Hepatocyte (in vitro differentiated cells): ENCODE data around the gene THPO. TPM values are rescaled to one million over a fixed set of nuclear protein-coding genes. Genes with fewer than 3 reads are reported as not detected.
A peak's percentile ranks its signal among the peaks of the same experiment; 100 is the strongest.

Source experiments
- DNase-seq: peaks from one replicate; pipeline ENCODE4 v3.0.0-alpha.2; 2016; ENCODE audit warnings: low spot score
- H2AFZ ChIP-seq: fragments of 200-600 bp; sonication (generic); 2 replicates; pipeline ENCODE4 v1.6.0; 2016; ENCODE audit warnings: antibody characterized with exemption, mild to moderate bottlenecking
- H3K27ac ChIP-seq: fragments of 200-600 bp; sonication (generic); 2 replicates; pipeline ENCODE4 v1.5.1; 2016; ENCODE audit warnings: mild to moderate bottlenecking
- H3K27me3 ChIP-seq: fragments of 200-600 bp; sonication (generic); 2 replicates; pipeline ENCODE4 v1.6.1; 2016
- H3K36me3 ChIP-seq: fragments of 200-600 bp; sonication (generic); replicated peaks from 2 replicates; pipeline ENCODE4 v1.5.1; 2016; ENCODE audit warnings: low read depth; ENCODE audit not compliant: insufficient read depth
- H3K4me1 ChIP-seq: fragments of 200-600 bp; sonication (generic); 2 replicates; pipeline ENCODE4 v1.5.1; 2016; ENCODE audit warnings: mild to moderate bottlenecking, moderate library complexity; ENCODE audit not compliant: insufficient read depth
- H3K4me2 ChIP-seq: fragments of 200-600 bp; sonication (generic); 2 replicates; pipeline ENCODE4 v1.6.0; 2016
- H3K4me3 ChIP-seq: fragments of 200-600 bp; sonication (generic); 2 replicates; pipeline ENCODE4 v1.5.1; 2016; ENCODE audit warnings: mild to moderate bottlenecking
- H3K79me2 ChIP-seq: fragments of 200-600 bp; sonication (generic); 2 replicates; pipeline ENCODE4 v1.6.0; 2017; ENCODE audit warnings: mild to moderate bottlenecking
- H3K9me2 ChIP-seq: fragments of 200-600 bp; sonication (generic); replicated peaks from 2 replicates; pipeline ENCODE4 v1.6.0; 2017; ENCODE audit warnings: mild to moderate bottlenecking; ENCODE audit not compliant: insufficient read depth
- H3K9me3 ChIP-seq: fragments of 200-600 bp; sonication (generic); 2 replicates; pipeline ENCODE4 v1.5.1; 2016; ENCODE audit warnings: low read depth, mild to moderate bottlenecking
- H4K20me1 ChIP-seq: fragments of 200-600 bp; sonication (generic); 2 replicates; pipeline ENCODE4 v1.6.0; 2016; ENCODE audit warnings: mild to moderate bottlenecking; ENCODE audit not compliant: insufficient read depth, poor library complexity, severe bottlenecking
- EZH2 ChIP-seq: fragments of 200-600 bp; sonication (generic); IDR thresholded peaks from 2 replicates; pipeline ENCODE4 v1.6.1; 2016; ENCODE audit warnings: antibody characterized with exemption, mild to moderate bottlenecking, borderline replicate concordance
- EZH2phosphoT487 ChIP-seq: fragments of 200-600 bp; sonication (generic); IDR thresholded peaks from one replicate; pipeline ENCODE4 v1.6.1; 2018; ENCODE audit warnings: antibody characterized with exemption, mild to moderate bottlenecking, low read depth, moderate library complexity; ENCODE audit not compliant: unreplicated experiment, severe bottlenecking
- WGBS: methylation state at CpG from one replicate; pipeline ENCODE4 v1.1.6; 2016; ENCODE audit warnings: low lambda C conversion rate; ENCODE audit errors: missing lambda C conversion rate; 5-methylcytosine and 5-hydroxymethylcytosine counted together
- polyA plus RNA-seq: library from polyadenylated mRNA; unstranded; fragments of >200 nt; fragmentation: Nextera tagmentation; extraction: Ambion mirVana; gene quantifications from 2 replicates; pipeline ENCODE4 v1.2.1, GENCODE V29; 2016
- total RNA-seq: library from RNA; depleted of rRNA; stranded (reverse); fragments of >200 nt; gene quantifications from 2 replicates; pipeline ENCODE4 v1.2.3, GENCODE V29; 2014
- TF ChIP-seq, protein P1 (sequence below): fragments of 200-600 bp; sonication (generic); IDR thresholded peaks from 2 replicates; pipeline ENCODE4 v1.5.1; 2016; ENCODE audit warnings: antibody characterized with exemption, mild to moderate bottlenecking; ENCODE audit not compliant: poor library complexity

The THPO gene
- total and polyA plus RNA-seq, 2 experiments from 2014 or later = 1.8 to 5.2 TPM

DNA sequence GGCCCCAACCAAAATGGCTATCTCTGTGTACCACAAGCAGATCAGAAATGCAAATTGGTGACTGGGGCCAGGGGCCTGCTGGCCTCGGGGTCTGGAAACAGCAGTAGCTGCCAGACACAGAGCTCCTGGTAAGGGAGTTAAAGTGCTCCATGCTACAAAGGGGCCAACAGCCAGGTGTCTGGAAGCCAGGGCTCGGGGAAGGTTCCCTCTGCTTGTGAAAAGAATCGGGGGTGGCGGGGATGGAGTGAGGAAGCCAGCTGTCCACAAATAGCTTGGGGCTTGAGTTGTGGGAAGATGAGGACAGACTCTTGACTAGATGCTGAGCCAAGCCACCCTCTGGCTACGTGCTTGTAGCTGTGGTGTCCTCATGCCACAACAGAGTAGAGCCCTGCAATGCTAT lies 41.2 kb upstream of the THPO start:
- Histone ChIP-seq H3K4me1 (peaks cover 6% of the 10 kb centered on the region), H3K27me3 (no peaks in the 10 kb centered on the region), H3K4me3 (no peak overlapping the region), H3K4me2 (no peak overlapping the region), H3K27ac (no peak overlapping the region), H2AFZ (no peak overlapping the region), H3K9me2 (no peaks in the 10 kb centered on the region), H3K36me3 (no peaks in the 10 kb centered on the region), H4K20me1 (no peaks in the 10 kb centered on the region), H3K79me2 (no peaks in the 10 kb centered on the region), H3K9me3 (no peaks in the 10 kb centered on the region)
- DNase-seq = no peak
- TF ChIP-seq, protein P1, sequence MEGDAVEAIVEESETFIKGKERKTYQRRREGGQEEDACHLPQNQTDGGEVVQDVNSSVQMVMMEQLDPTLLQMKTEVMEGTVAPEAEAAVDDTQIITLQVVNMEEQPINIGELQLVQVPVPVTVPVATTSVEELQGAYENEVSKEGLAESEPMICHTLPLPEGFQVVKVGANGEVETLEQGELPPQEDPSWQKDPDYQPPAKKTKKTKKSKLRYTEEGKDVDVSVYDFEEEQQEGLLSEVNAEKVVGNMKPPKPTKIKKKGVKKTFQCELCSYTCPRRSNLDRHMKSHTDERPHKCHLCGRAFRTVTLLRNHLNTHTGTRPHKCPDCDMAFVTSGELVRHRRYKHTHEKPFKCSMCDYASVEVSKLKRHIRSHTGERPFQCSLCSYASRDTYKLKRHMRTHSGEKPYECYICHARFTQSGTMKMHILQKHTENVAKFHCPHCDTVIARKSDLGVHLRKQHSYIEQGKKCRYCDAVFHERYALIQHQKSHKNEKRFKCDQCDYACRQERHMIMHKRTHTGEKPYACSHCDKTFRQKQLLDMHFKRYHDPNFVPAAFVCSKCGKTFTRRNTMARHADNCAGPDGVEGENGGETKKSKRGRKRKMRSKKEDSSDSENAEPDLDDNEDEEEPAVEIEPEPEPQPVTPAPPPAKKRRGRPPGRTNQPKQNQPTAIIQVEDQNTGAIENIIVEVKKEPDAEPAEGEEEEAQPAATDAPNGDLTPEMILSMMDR = no peak
- TF ChIP-seq EZH2phosphoT487 (no peak), EZH2 (no peak)
- WGBS = 69% methylated on average over 5 of the region's 5 CpGs

DNA sequence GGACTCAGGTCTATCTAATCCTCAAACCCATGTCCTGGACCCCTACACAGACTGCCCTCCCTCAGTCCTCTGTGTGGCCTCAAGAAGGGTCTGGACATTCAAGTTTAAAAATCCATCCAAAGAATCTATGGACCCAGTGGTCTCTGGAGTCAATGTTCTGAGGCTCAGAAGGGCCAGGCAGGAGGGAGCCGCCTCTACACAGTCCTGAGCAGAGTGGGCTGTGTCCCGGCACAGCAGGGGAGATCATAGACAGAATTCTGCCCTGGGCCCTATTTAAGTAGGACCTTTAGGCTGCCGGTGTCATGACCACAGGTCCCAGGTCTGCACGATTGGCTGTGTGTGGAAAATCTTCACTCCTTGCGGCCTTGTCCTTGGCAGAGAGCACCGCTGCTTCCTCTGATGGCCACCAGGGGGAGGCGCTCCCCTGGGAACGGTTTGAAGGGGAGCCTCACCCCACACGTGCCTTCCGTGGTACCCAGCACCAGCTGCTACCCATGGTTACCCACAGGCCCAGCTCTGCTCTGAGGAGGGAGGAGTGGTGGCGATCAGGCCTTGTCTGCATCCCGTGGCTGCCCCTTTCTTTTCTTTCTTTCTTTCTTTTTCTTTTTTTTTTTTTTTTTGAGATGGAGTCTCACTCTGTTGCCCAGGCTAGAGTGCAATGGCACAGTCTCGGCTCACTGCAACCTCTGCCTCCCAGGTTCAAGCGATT lies 39.8 kb upstream of the THPO start:
- Histone ChIP-seq H3K4me2 (no peak overlapping the region), H2AFZ (no peak overlapping the region), H3K4me3 (no peak overlapping the region), H3K36me3 (no peaks in the 10 kb centered on the region), H3K9me2 (no peaks in the 10 kb centered on the region), H3K27me3 (no peaks in the 10 kb centered on the region), H3K79me2 (no peaks in the 10 kb centered on the region), H4K20me1 (no peaks in the 10 kb centered on the region), H3K4me1 (peaks cover 6% of the 10 kb centered on the region), H3K9me3 (no peaks in the 10 kb centered on the region), H3K27ac (no peak overlapping the region)
- TF ChIP-seq, protein P1 = peak; percentile 76
- no peak for TF ChIP-seq EZH2
- DNase-seq = peak; percentile 81
- WGBS = 47% methylated on average over 14 of the region's 14 CpGs

DNA sequence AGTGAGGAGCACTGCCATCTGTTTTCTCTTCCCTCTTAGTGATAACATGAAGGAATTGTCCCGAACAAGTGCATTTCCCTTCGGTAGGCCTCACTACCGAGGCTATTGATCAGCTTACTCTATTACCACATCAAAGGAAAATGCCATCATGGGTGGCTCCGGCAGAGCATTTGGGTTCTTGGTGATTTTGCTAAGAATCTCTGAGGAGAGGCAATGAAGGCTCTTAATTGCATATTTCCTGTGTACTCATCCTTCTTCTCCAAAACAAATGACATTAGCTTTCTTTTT lies 37.1 kb upstream of the THPO start:
- Histone ChIP-seq H2AFZ (no peak overlapping the region), H3K9me3 (no peaks in the 10 kb centered on the region), H3K27me3 (no peaks in the 10 kb centered on the region), H3K4me3 (no peak overlapping the region), H3K36me3 (no peaks in the 10 kb centered on the region), H3K4me1 (peaks cover 6% of the 10 kb centered on the region), H3K4me2 (no peak overlapping the region), H4K20me1 (no peaks in the 10 kb centered on the region), H3K9me2 (no peaks in the 10 kb centered on the region), H3K27ac (no peak overlapping the region), H3K79me2 (no peaks in the 10 kb centered on the region)
- no peak for DNase-seq
- TF ChIP-seq, protein P1 = no peak
- TF ChIP-seq EZH2 (no peak), EZH2phosphoT487 (no peak)
- 47% methylated on average over 4 of the region's 4 CpGs for WGBS
